Tibial artery (tissue), 4 donors: ENCODE data around the gene BTLA.

Source experiments
- DNase-seq, 2 donors: peaks; one replicate each; pipeline ENCODE4 v3.0.0-alpha.2; 2019
- H3K27ac ChIP-seq, 2 donors: fragments of 200-600 bp; sonication (generic) in 1 of 2; 1 replicate in 1 of 2; 2 replicates in 1 of 2; pipeline ENCODE4 v1.5.1; 2018 to 2019; ENCODE audit warnings: mild to moderate bottlenecking in 1 of 2
- H3K27me3 ChIP-seq, 2 donors: fragments of 200-600 bp; sonication (generic) in 1 of 2; one replicate each; pipeline versions ENCODE4 v1.5.1 to v1.6.0; 2016 to 2019
- H3K36me3 ChIP-seq, 3 donors: fragments of 200-600 bp; sonication (generic) in 2 of 3; one replicate each; pipeline ENCODE4 v1.5.1; 2016 to 2019; ENCODE audit warnings: mild to moderate bottlenecking in 2 of 3
- H3K4me1 ChIP-seq, 4 donors: fragments of 200-600 bp; sonication (generic) in 2 of 4; 1 replicate in 3 of 4; 2 replicates in 1 of 4; pipeline ENCODE4 v1.5.1; 2016 to 2019
- H3K4me3 ChIP-seq, 2 donors: fragments of 200-600 bp; sonication (generic) in 1 of 2; 1 replicate in 1 of 2; 2 replicates in 1 of 2; pipeline ENCODE4 v1.5.1; 2018 to 2019; ENCODE audit warnings: mild to moderate bottlenecking in 2 of 2
- H3K9me3 ChIP-seq, 3 donors: fragments of 200-600 bp; sonication (generic) in 1 of 3; one replicate each; pipeline ENCODE4 v1.5.1; 2016 to 2019
- CTCF ChIP-seq, 2 experiments: fragments of 200-600 bp in 1 of 2; fragments of 450-650 bp in 1 of 2; IDR thresholded peaks; one replicate each; pipeline ENCODE4 v1.5.1; 2017 to 2019; ENCODE audit warnings: antibody characterized with exemption in 2 of 2, mild to moderate bottlenecking in 1 of 2, moderate library complexity in 1 of 2
- intact Hi-C: fragments of 100-400 bp; cut with DNase I; formaldehyde crosslinking; loops from one replicate; pipeline ENCODE4 v1.15.0; 2023; ENCODE audit warnings: low total_unique reads

Gene BTLA

GRCh38 chr3:112484352-112484751, 14.9 kb downstream of the BTLA start:
- intact Hi-C loops, result no loop called here
- Histone ChIP-seq H3K36me3 (no peaks in the 10 kb centered on the region), H3K4me1 (no peaks in the 10 kb centered on the region), H3K27ac (no peak overlapping the region), H3K4me3 (no peak overlapping the region), H3K9me3 (no peaks in the 10 kb centered on the region), H3K27me3 (no peaks in the 10 kb centered on the region)
- DNase-seq, result no peak
- TF ChIP-seq CTCF (IDR thresholded peaks at IDR 0.05), result no peak

- Histone ChIP-seq H3K36me3 (no peaks in the 10 kb centered on the region), H3K4me3 (no peak overlapping the region), H3K9me3 (no peaks in the 10 kb centered on the region), H3K4me1 (no peaks in the 10 kb centered on the region), H3K27me3 (no peaks in the 10 kb centered on the region), H3K27ac (no peak overlapping the region)
- intact Hi-C loops, result no loop called here
- TF ChIP-seq CTCF (IDR thresholded peaks at IDR 0.05), result no peak
- DNase-seq, result no peak
These were observed 16.6 kb downstream of the BTLA start for GRCh38 chr3:112482675-112483074.

GRCh38 chr3:112481302-112481721, 18.0 kb downstream of the BTLA start:
- intact Hi-C loops, result no loop called here
- Histone ChIP-seq H3K9me3 (no peaks in the 10 kb centered on the region), H3K27me3 (no peaks in the 10 kb centered on the region), H3K4me3 (no peak overlapping the region), H3K4me1 (no peaks in the 10 kb centered on the region), H3K36me3 (no peaks in the 10 kb centered on the region), H3K27ac (no peak overlapping the region)
- DNase-seq, result no peak
- no peak for TF ChIP-seq CTCF (IDR thresholded peaks at IDR 0.05)

GRCh38 chr3:112477891-112478290, 21.4 kb downstream of the BTLA start:
- Histone ChIP-seq H3K36me3 (no peaks in the 10 kb centered on the region), H3K9me3 (no peaks in the 10 kb centered on the region), H3K27ac (no peak overlapping the region), H3K4me1 (no peaks in the 10 kb centered on the region), H3K4me3 (no peak overlapping the region), H3K27me3 (no peaks in the 10 kb centered on the region)
- intact Hi-C loops, result no loop called here
- no peak for DNase-seq
- no peak for TF ChIP-seq CTCF (IDR thresholded peaks at IDR 0.05)

- DNase-seq, result no peak
- H3K36me3 ChIP-seq, result no peaks in the 10 kb centered on the region
- no peak overlapping the region for H3K27ac ChIP-seq
- H3K4me1 ChIP-seq, result no peaks in the 10 kb centered on the region
- no peak overlapping the region for H3K4me3 ChIP-seq
- intact Hi-C loops, result no loop called here
- no peak for TF ChIP-seq CTCF (IDR thresholded peaks at IDR 0.05)
- no peaks in the 10 kb centered on the region for H3K27me3 ChIP-seq
- H3K9me3 ChIP-seq, result no peaks in the 10 kb centered on the region
These were observed 22.9 kb downstream of the BTLA start for GRCh38 chr3:112476346-112476745.

GRCh38 chr3:112474796-112475195, 24.5 kb downstream of the BTLA start:
- no peak for DNase-seq
- H3K4me1 ChIP-seq, result peaks cover 0 to 13% (median 0%) of the 10 kb centered on the region in 4 donors
- no peaks in the 10 kb centered on the region for H3K27me3 ChIP-seq
- intact Hi-C loops, result no loop called here
- no peak for TF ChIP-seq CTCF (IDR thresholded peaks at IDR 0.05)
- H3K9me3 ChIP-seq, result no peaks in the 10 kb centered on the region
- H3K36me3 ChIP-seq, result no peaks in the 10 kb centered on the region
- H3K27ac ChIP-seq, result no peak overlapping the region
- H3K4me3 ChIP-seq, result no peak overlapping the region
